ENCODE measurements around the gene LRRC8A. TPM values are rescaled to one million over a fixed set of nuclear protein-coding genes. Genes with fewer than 3 reads are reported as not detected.
A peak's percentile ranks its signal among the peaks of the same experiment; 100 is the strongest.
"Not testable (repeated sequence)": the region's sequence is repeated elsewhere in the genome, so short reads cannot be mapped to it uniquely, and the experiment has no call there.

LRRC8A gene
- total RNA-seq, 1 donor from 2014 or later, result 45.5 TPM

DNA sequence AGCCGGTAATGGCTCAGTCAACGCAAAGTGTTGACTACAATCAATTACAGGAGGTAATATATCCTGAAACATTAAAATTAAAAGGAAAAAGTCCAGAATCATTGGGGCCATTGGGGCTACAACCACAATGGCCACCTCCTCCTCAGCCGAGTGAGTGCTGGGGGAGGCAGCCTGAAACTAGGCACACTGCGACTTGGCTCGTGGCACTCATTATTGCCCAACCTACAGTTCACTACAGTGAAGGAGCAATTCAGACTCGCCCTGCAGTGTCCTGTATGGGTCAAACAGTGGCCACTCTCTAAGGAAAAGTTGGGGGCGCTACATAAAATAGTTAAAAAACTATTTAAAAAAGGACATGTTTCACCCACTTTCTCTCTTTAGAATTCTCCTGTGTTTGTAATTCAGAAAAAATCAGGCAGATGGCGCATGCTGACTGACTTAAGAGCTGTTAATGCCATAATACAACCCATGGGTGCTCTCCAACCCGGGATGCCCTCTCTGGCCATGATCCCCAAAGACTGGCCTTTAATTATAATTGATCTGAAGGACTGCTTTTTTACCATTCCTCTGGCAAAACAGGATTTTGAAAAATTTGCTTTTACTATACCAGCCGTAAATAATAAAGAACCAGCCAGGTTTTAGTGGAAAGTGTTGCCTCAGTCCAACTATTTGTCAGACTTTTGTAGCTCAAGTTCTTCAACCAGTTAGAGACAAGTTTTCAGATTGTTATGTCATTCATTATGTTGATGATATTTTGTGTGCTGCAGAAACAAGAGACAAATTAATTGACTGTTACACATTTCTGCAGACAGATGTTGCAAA lies 29.9 kb upstream of the LRRC8A start:
- intact Hi-C loops (cut with DNase I); H3K27ac ChIP-seq; H3K9me3 ChIP-seq; H3K4me1 ChIP-seq; H3K36me3 ChIP-seq; H3K27me3 ChIP-seq (ENCODE audit: low read depth); ATAC-seq; H3K4me3 ChIP-seq: not testable (repeated sequence)
- TF ChIP-seq, protein P1, sequence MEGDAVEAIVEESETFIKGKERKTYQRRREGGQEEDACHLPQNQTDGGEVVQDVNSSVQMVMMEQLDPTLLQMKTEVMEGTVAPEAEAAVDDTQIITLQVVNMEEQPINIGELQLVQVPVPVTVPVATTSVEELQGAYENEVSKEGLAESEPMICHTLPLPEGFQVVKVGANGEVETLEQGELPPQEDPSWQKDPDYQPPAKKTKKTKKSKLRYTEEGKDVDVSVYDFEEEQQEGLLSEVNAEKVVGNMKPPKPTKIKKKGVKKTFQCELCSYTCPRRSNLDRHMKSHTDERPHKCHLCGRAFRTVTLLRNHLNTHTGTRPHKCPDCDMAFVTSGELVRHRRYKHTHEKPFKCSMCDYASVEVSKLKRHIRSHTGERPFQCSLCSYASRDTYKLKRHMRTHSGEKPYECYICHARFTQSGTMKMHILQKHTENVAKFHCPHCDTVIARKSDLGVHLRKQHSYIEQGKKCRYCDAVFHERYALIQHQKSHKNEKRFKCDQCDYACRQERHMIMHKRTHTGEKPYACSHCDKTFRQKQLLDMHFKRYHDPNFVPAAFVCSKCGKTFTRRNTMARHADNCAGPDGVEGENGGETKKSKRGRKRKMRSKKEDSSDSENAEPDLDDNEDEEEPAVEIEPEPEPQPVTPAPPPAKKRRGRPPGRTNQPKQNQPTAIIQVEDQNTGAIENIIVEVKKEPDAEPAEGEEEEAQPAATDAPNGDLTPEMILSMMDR (IDR thresholded peaks at IDR 0.05), result peak; percentile 58
- peak; percentile 20 for DNase-seq

DNA sequence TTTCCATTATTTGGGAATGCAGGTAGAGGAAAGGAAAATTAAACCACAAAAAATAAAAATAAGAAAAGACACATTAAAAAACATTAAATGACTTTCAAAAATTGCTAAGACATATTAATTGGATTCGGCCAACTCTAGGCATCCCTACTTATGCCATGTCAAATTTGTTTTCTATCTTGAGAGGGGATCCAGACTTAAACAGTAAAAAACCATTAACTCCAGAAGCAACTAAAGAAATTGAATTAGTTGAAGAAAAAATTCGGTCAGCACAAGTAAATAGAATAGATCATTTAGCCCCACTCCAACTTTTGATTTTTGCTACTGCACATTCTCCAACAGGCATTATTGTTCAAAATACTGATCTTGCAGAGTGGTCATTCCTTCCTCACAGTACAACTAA lies 29.3 kb upstream of the LRRC8A start:
- H3K27me3 ChIP-seq (ENCODE audit: low read depth); DNase-seq; intact Hi-C loops (cut with DNase I); H3K36me3 ChIP-seq; ATAC-seq; H3K4me1 ChIP-seq; H3K27ac ChIP-seq; H3K4me3 ChIP-seq; H3K9me3 ChIP-seq: not testable (repeated sequence)

DNA sequence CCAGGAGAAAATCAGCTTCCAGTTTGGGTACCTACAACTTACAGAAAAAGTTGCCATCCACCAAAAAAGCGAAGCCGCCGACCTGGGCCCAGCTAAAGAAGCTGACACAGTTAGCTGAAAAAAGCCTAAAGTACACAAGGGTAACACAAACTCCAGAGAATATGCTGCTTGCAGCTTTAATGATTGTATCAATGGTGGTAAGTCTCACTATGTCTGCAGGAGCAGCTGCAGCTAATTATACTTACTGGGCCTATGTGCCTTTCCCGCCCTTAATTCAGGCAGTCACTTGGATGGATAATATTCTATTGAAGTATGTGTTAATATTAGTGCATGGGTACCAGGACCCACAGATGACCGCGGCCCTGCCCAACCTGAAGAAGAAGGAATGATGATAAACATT lies 27.5 kb upstream of the LRRC8A start:
- H3K4me1 ChIP-seq; intact Hi-C loops (cut with DNase I); H3K4me3 ChIP-seq; H3K27me3 ChIP-seq (ENCODE audit: low read depth); H3K36me3 ChIP-seq; ATAC-seq; H3K27ac ChIP-seq; H3K9me3 ChIP-seq: not testable (repeated sequence)
- peak; percentile 19 for DNase-seq

DNA sequence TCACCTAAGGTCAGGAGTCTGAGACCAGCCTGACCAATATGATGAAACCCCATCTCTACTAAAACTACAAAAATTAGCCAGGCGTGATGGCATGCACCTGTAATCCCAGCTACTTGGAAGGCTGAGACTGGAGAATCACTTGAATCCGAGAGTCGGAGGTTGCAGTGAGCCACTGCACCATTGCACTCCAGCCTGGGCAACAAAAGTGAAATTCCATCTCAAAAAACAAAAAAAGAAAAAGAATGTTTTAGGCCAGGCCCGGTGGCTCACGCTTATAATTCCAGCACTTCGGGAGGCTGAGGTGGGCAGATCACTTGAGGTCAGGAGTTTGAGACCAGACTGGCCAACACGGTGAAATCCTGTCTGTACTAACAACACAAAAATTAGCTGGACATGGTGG lies 23.5 kb upstream of the LRRC8A start:
- H3K9me3 ChIP-seq; H3K36me3 ChIP-seq; intact Hi-C loops (cut with DNase I); H3K4me1 ChIP-seq; H3K27me3 ChIP-seq (ENCODE audit: low read depth); ATAC-seq; H3K27ac ChIP-seq; H3K4me3 ChIP-seq: not testable (repeated sequence)
- DNase-seq, result peak; percentile 6

DNA sequence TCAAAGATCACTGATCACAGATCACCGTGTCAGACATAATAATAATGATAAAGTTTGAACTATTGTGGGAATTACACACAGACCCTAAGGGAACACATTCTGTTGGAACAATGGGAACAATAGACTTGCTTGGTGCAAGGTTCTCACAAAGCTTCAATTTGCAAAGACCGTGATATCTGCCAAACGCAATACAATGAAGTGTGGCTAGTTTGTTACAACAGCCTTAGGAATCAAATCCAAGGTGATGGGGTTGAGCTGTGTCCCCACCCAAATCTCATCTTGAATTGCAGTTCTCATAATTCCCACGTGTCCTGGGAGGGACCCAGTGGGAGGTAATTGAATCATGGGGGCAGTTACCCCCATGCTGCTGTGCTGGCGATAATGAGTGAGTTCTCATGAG lies 21.0 kb upstream of the LRRC8A start:
- intact Hi-C loops (cut with DNase I), result loop anchor here (10.0 kb wide), 1 partner anchor 64 kb away; the partner anchor contains the start of gene PHYHD1
- Histone ChIP-seq H3K36me3 (no peaks in the 10 kb centered on the region), H3K4me3 (no peak overlapping the region), H3K27ac (peak overlapping the region; percentile 53), H3K4me1 (peaks cover 12% of the 10 kb centered on the region), H3K27me3 (ENCODE audit: low read depth) (no peaks in the 10 kb centered on the region), H3K9me3 (no peaks in the 10 kb centered on the region)
- no peak for DNase-seq
- ATAC-seq, result no peak
- TF ChIP-seq, protein P1 (IDR thresholded peaks at IDR 0.05), result no peak

DNA sequence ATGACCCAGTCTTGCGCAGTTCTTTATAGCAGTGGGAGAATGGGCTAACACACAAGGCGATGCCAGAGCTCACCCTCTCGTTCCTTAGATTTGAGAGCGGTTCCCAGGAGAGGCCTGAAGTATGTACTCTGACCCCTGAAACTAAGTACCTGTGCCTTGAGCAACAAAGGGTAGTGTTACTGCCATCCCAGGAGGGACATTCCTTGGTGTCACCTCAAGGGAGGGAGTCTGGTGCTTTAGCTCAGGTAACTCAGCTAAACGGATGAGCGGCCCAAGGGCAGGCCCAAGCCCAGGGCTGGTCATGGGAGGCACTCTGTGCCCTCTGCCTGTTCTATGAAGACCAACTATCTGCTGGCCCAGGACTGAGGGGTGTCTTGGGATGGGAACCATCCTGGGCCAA lies 20.4 kb upstream of the LRRC8A start:
- no peaks in the 10 kb centered on the region for H3K27me3 ChIP-seq (ENCODE audit: low read depth)
- intact Hi-C loops (cut with DNase I), result loop anchor here (10.0 kb wide), 1 partner anchor 63 kb away; the partner anchor contains the start of gene PHYHD1
- no peak overlapping the region for H3K4me3 ChIP-seq
- DNase-seq (peak; percentile 20), ATAC-seq (peak; percentile 51 to 62)
- no peaks in the 10 kb centered on the region for H3K9me3 ChIP-seq
- no peaks in the 10 kb centered on the region for H3K36me3 ChIP-seq
- TF ChIP-seq, protein P1 (IDR thresholded peaks at IDR 0.05), result no peak
- peaks cover 12% of the 10 kb centered on the region for H3K4me1 ChIP-seq
- H3K27ac ChIP-seq, result peak overlapping the region; percentile 53

DNA sequence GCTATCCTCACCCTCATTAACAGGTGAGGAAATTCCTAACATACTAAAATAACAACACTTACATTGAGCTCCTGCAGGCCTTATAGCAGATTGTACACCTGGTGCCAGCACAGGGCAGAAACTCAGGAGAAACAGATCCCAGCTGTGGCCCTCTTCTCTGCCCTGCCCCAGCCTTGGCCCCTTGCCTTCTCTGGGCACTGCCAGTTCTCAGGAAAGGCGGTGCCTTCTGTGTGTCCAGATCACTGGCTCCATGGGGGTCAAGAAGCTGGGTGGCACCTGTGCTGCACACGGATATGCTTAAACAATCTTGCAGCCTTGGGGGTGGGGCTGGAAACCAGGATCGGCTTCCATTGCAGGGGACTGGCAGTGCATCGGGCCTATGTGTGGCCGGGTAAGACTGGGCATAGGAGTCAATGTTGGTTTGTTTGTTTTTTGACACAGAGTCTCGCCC lies 19.5 kb upstream of the LRRC8A start:
- DNase-seq (peak; percentile 74), ATAC-seq (peak; percentile 59 to 76)
- TF ChIP-seq, protein P1 (IDR thresholded peaks at IDR 0.05), result no peak
- Histone ChIP-seq H3K27me3 (ENCODE audit: low read depth) (no peaks in the 10 kb centered on the region), H3K9me3 (no peaks in the 10 kb centered on the region), H3K27ac (peak overlapping the region; percentile 24), H3K4me1 (peaks cover 12% of the 10 kb centered on the region), H3K36me3 (no peaks in the 10 kb centered on the region), H3K4me3 (no peak overlapping the region)
- intact Hi-C loops (cut with DNase I), result loop anchor here (10.0 kb wide), 1 partner anchor 62 kb away; the partner anchor contains the start of gene PHYHD1

Measured in lower lobe of right lung (tissue), 2 donors.